CD1c-positive myeloid dendritic cell (primary cell): ENCODE measurements around the gene STX19.
"Not testable (repeated sequence)": the region's sequence is repeated elsewhere in the genome, so short reads cannot be mapped to it uniquely, and the experiment has no call there.

Source experiments
- DNase-seq: peaks from one replicate; pipeline ENCODE4 v3.0.0-alpha.2; 2016; ENCODE audit errors: extremely low spot score

Gene STX19

DNA sequence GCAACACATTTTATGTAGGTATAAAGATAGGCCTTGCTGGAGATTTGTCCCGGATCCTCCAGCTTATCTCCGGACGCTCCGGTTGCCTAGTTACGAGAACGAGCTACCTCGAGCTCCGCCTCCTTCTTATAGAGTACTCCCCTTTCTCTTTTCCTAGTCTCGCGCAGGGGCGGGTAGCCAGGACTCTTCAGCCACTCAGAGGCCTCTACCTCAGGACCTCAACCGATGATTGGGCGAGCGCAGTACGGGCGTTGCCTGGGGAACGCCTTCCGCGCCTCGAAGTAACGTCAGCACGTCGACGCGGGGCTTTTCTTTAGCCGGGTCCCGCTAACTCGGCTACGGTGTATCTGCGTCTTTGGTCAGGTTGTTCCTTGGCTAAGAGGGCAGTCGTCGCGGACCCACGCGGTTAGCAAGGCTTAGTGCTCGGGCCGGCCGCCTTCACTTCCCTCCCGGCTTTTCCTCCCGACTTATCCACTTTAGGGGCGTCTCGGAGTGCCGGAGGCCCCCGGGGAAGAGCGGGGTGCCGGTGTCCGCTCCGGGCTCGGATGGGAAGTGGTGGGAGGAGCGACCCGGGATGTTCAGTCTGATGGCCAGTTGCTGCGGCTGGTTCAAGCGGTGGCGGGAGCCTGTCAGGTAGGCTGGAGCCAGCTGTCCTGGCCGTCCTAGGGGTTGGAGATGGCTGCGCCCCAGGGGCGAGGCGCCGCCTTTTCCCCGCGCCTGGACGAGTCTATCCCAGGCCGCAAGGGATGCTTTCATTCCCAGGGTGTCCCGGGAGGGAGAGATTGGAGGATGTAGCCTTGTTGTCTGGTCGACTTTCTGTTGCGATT is 48.3 kb downstream of the STX19 start, which contains the start of gene ARL13B:
ARL13B (plus strand) TSS at position 306 of the 827 bp plus-strand sequence; CDS start at position 575, 269 bp downstream.
- peak; percentile 98 for DNase-seq

DNA sequence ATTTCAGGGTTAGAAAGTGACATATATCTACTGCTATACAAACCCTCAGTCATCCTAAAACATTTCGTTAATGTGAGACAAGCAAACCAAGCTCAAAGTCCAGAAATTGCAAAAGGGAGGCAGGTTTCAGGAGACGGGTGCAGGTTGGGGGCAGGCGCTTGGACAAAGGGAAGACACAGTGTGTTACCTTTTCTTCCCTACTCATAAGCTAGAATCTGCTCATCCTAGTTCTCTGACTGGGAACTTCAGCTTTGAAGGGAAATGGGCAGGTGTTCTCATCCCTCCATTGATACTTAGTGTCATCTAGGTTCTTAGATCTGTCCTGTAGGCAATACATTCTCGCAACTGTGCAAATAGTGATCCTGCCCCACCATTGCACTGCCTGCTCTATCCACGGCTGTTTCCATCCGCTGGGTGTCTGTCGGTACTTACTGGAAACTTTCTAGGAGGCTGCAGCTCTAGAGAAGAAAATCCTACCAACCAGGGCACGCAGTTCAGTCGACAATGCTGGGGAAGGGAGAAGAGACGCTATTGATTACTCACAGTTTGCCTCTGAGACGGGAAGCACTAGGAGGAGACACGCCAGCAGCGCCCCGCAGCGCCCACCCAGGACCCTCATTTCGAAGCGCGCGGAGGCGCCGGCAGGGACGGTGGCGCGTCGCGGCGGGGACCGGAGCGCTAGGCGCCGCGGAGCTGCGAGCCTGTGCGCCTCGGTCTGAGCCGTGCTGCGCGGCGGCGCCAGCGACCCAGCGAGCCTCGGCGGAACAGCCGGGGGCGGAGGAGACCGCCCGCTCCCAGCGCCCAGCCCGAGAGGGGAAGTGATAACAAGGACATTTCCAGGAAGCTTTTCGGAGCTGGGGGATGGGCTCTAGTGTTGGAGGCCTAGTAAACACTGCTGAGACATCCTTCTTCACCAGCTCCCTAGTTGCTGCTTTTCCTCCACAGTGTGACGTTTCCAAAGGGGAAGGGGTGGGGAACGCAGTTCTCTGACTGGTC is 55.0 kb downstream of the STX19 start, which contains the start of gene PROS1:
PROS1 (minus strand) TSS at position 766 of the 996 bp plus-strand sequence; CDS start at position 619, 147 bp downstream.
- peak; percentile 86 for DNase-seq

DNA sequence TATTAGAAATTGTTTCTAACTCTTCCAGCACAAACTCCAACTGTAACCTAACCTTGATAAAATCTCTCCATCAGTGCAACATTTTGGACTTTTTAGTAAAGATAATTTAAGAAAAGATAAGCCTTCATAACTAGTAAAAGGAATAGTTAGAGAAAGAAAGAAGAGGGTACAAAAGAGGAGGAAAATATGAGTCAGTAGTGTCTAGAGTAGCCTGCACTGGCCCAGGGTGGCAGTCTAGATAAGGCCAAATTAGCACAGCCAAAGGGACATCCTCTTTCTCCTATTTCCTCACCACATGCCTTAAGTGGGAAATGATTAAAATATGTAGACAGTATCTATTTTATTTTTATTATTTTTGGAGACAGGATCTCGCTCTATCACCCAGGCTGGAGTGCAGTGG is 58.4 kb downstream of the STX19 start:
- no peak for DNase-seq

DNA sequence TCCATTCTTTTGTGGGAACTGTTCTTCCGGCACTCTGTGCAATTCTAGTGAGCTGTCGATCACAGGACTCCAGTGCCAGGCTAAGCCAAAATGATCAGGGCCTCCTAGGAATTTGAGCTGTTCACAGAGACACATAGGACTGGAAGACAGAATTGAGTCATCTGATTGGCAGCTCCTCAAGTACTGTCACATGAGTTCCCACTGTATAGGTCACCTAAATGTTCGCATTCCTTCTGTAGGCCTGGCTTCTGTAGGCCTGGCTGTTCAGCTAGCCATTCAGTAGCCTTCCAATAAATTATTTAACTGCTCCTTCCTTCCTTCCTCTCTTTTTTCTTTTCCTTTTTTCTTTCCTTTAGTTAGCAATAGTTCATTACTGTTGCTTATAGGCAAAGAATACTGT is 59.0 kb downstream of the STX19 start:
- no peak for DNase-seq

DNA sequence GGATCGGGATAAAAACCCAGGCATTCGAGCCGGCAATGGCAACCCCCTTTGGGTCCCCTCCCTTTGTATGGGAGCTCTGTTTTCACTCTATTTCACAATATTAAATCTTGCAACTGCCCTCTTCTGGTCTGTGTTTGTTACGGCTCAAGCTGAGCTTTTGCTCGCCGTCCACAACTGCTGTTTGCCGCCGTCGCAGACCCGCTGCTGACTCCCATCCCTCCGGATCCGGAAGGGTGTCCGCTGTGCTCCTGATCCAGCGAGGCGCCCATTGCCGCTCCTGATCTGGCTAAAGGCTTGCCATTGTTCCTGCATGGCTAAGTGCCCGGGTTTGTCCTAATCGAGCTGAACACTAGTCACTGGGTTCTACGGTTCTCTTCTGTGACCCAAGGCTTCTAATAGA is 63.3 kb downstream of the STX19 start:
- not testable (repeated sequence) for DNase-seq
